Measurements from ENCODE around the gene EIF2B2.

GRCh38 chr14:75048101-75048500 lies 45.4 kb downstream of the EIF2B2 start:
- no peak for TF ChIP-seq POLR2A (IDR thresholded peaks at IDR 0.05; ENCODE audit: low read length)
- no peak for TF ChIP-seq GATA1 (IDR thresholded peaks at IDR 0.05; ENCODE audit: low read depth, low read length)
